D721Med (cell line): ENCODE data around the gene SLC10A7.

ENCODE experiments used
- DNase-seq: peaks from one replicate; pipeline ENCODE4 v3.0.0; 2011; ENCODE audit warnings: low spot score; ENCODE audit not compliant: insufficient read length
- FAIRE-seq: peaks from 2 replicates; lab custom pipeline; 2011; peaks lifted over from hg19 to GRCh38; lab: Jason Lieb, UNC
- CTCF ChIP-seq: IDR thresholded peaks from 2 replicates; pipeline ENCODE4 v1.5.1; 2012; ENCODE audit warnings: mild to moderate bottlenecking, control low read depth; ENCODE audit not compliant: insufficient read depth; ENCODE audit errors: missing control alignments

Gene SLC10A7

GRCh38 chr4:146329050-146329716 lies 192.6 kb downstream of the SLC10A7 start:
- TF ChIP-seq CTCF, result no peak
- FAIRE-seq, result no peak
- no peak for DNase-seq

- DNase-seq (no peak), FAIRE-seq (no peak)
- TF ChIP-seq CTCF, result no peak
Measured at GRCh38 chr4:146327859-146328650, 193.7 kb downstream of the SLC10A7 start.

GRCh38 chr4:146318894-146319293 lies 202.8 kb downstream of the SLC10A7 start:
- FAIRE-seq (no peak), DNase-seq (no peak)
- TF ChIP-seq CTCF, result no peak

- no peak for TF ChIP-seq CTCF
- DNase-seq (no peak), FAIRE-seq (no peak)
Measured at GRCh38 chr4:146317783-146318182, 204.0 kb downstream of the SLC10A7 start.

GRCh38 chr4:146315184-146315583 lies 206.6 kb downstream of the SLC10A7 start:
- FAIRE-seq, result no peak
- DNase-seq, result no peak
- no peak for TF ChIP-seq CTCF

- FAIRE-seq (no peak), DNase-seq (no peak)
- no peak for TF ChIP-seq CTCF
Measured at GRCh38 chr4:146311238-146311970, 210.3 kb downstream of the SLC10A7 start.
